ENCODE measurements around the gene EFCAB5. TPM values are rescaled to one million over a fixed set of nuclear protein-coding genes. Genes with fewer than 3 reads are reported as not detected.

EFCAB5 gene
- total and polyA plus RNA-seq, 2 experiments from 2014 or later, result 0.68 TPM; not detected in 1

DNA sequence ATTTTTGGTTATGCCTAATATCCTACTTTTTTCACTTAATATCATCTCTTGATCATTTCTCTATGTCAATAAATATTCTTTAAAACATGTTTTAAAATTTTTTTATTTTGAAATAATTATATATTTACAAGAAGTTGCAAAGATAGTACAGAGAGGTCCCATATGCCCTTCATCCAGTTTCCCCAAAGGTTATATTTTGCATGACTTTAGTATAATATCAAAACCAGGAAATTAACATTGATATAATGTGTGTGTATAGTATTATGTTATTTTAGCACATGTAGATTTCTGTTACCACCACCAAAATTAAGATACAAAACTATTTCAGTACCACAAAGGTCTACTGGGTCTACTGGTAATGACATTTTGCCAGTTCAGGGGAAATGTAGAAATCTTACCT, 60.7 kb downstream of the EFCAB5 start:
- H3K27me3 Mint-ChIP-seq (ENCODE audit: insufficient read depth, low read depth, poor library complexity), result peaks cover 2% of the 10 kb centered on the region
- H3K79me2 ChIP-seq (replicated peaks; ENCODE audit: insufficient read depth), result no peaks in the 10 kb centered on the region
- no peaks in the 10 kb centered on the region for H3K4me1 Mint-ChIP-seq
- H3K27ac ChIP-seq (ENCODE audit: low read depth), result no peak overlapping the region
- no peak overlapping the region for H3K4me2 ChIP-seq
- H4K20me1 ChIP-seq (replicated peaks; ENCODE audit: insufficient read depth), result no peaks in the 10 kb centered on the region
- no peak overlapping the region for H2AFZ ChIP-seq
- ATAC-seq (no peak), DNase-seq (ENCODE audit: low spot score) (no peak)
- no peaks in the 10 kb centered on the region for H3K4me1 ChIP-seq (ENCODE audit: insufficient read depth)
- TF ChIP-seq ZNF114 (CRISPR knock-in tag; IDR thresholded peaks at IDR 0.05) (no peak), ZNF462 (CRISPR knock-in tag; IDR thresholded peaks at IDR 0.05) (no peak), EZH2phosphoT487 (IDR thresholded peaks at IDR 0.05; ENCODE audit: unreplicated experiment) (no peak), ZNF331 (CRISPR knock-in tag; IDR thresholded peaks at IDR 0.05; ENCODE audit: low read depth) (no peak), STAT1 (IDR thresholded peaks at IDR 0.05; ENCODE audit: unreplicated experiment) (no peak), REST (IDR thresholded peaks at IDR 0.05; ENCODE audit: unreplicated experiment) (no peak), CREB1 (CRISPR knock-in tag; IDR thresholded peaks at IDR 0.05; ENCODE audit: low read depth) (no peak), ETS1 (IDR thresholded peaks at IDR 0.05) (no peak), NANOG (IDR thresholded peaks at IDR 0.05; ENCODE audit: borderline replicate concordance) (no peak), EZH2 (IDR thresholded peaks at IDR 0.05; ENCODE audit: low read depth, unreplicated experiment) (no peak), POLR2AphosphoS5 (IDR thresholded peaks at IDR 0.05; ENCODE audit: low read depth) (no peak), JUNB (IDR thresholded peaks at IDR 0.05; ENCODE audit: unreplicated experiment) (no peak)
- TF ChIP-seq, protein P1, sequence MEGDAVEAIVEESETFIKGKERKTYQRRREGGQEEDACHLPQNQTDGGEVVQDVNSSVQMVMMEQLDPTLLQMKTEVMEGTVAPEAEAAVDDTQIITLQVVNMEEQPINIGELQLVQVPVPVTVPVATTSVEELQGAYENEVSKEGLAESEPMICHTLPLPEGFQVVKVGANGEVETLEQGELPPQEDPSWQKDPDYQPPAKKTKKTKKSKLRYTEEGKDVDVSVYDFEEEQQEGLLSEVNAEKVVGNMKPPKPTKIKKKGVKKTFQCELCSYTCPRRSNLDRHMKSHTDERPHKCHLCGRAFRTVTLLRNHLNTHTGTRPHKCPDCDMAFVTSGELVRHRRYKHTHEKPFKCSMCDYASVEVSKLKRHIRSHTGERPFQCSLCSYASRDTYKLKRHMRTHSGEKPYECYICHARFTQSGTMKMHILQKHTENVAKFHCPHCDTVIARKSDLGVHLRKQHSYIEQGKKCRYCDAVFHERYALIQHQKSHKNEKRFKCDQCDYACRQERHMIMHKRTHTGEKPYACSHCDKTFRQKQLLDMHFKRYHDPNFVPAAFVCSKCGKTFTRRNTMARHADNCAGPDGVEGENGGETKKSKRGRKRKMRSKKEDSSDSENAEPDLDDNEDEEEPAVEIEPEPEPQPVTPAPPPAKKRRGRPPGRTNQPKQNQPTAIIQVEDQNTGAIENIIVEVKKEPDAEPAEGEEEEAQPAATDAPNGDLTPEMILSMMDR (conservative IDR thresholded peaks at IDR 0.05; ENCODE audit: low read depth in 2 of 2), result no peak
- no peaks in the 10 kb centered on the region for H3K9me2 ChIP-seq (ENCODE audit: insufficient read depth)
- H3K9me3 Mint-ChIP-seq, result peaks cover 4% of the 10 kb centered on the region; the same call in 1 of the 3 replicates
- H3F3A ChIP-seq (replicated peaks; ENCODE audit: low read depth), result no peaks in the 10 kb centered on the region
- no peaks in the 10 kb centered on the region for H3K27me3 ChIP-seq (ENCODE audit: insufficient read depth)
- H3K36me3 ChIP-seq (ENCODE audit: insufficient read depth), result no peaks in the 10 kb centered on the region
- H3K36me3 Mint-ChIP-seq (ENCODE audit: low read depth), result no peaks in the 10 kb centered on the region
- H3K4me3 ChIP-seq, result no peak overlapping the region
- no peak overlapping the region for H3K4me3 Mint-ChIP-seq
- H3K27ac Mint-ChIP-seq, result no peak overlapping the region

All from GM23338 (cell line).